K562 (cell line): ENCODE data around the gene HP1BP3. TPM values are rescaled to one million over a fixed set of nuclear protein-coding genes. Genes with fewer than 3 reads are reported as not detected.

Source experiments
- ARID2 ChIP-seq: fragments of 450-650 bp; IDR thresholded peaks from 2 replicates; pipeline ENCODE4 v1.6.1; 2017; ENCODE audit warnings: antibody characterized with exemption, mild to moderate bottlenecking
- ATF4 ChIP-seq: fragments of 450-650 bp; formaldehyde crosslinking; IDR thresholded peaks from 2 replicates; pipeline ENCODE4 v1.4.0; 2022; ENCODE audit warnings: mild to moderate bottlenecking, moderate library complexity
- BRF2 ChIP-seq: IDR thresholded peaks from 3 replicates; pipeline ENCODE4 v1.6.1; 2011; ENCODE audit warnings: borderline replicate concordance, mild to moderate bottlenecking; ENCODE audit not compliant: insufficient read length, insufficient read depth
- CHCHD3 ChIP-seq: fragments of 250-450 bp; sonication (Bioruptor Pico); IDR thresholded peaks from 2 replicates; pipeline ENCODE4 v2.1.2; 2022; ENCODE audit warnings: mild to moderate bottlenecking
- CREB1 ChIP-seq, 2 experiments: sonication (generic) in 1 of 2; formaldehyde crosslinking in 1 of 2; IDR thresholded peaks; 2 replicates each; pipeline versions ENCODE4 v1.6.1 to v1.8.0; 2012 to 2022; ENCODE audit warnings: inconsistent platforms in 1 of 2, mild to moderate bottlenecking in 1 of 2, missing genetic modification reagents in 1 of 2, moderate library complexity in 1 of 2
- EP300 ChIP-seq: IDR thresholded peaks from 2 replicates; pipeline ENCODE4 v1.6.1; 2012; ENCODE audit warnings: low read length, improper control_type of control experiment
- FOXK1 ChIP-seq: sonication (generic); formaldehyde crosslinking; IDR thresholded peaks from 2 replicates; pipeline ENCODE4 v1.8.0; 2022; ENCODE audit warnings: missing genetic modification reagents, mild to moderate bottlenecking, borderline replicate concordance
- FOXK2 ChIP-seq, 2 experiments: fragments of 450-650 bp; IDR thresholded peaks in 1 of 2; conservative IDR thresholded peaks in 1 of 2; 2 replicates each; pipeline ENCODE4 v1.6.1; 2016; ENCODE audit warnings: low read depth in 2 of 2, mild to moderate bottlenecking in 1 of 2
- HOXB6 ChIP-seq: fragments of 250-450 bp; sonication (Bioruptor Pico); IDR thresholded peaks from 2 replicates; pipeline ENCODE4 v1.5.1; 2022; ENCODE audit warnings: mild to moderate bottlenecking, borderline replicate concordance
- IFI16 ChIP-seq: fragments of 250-450 bp; sonication (Bioruptor Pico); IDR thresholded peaks from 2 replicates; pipeline ENCODE4 v2.1.2; 2022; ENCODE audit warnings: mild to moderate bottlenecking, inconsistent platforms
- MEIS2 ChIP-seq: fragments of 450-650 bp; IDR thresholded peaks from 2 replicates; pipeline ENCODE4 v1.6.1; 2014; ENCODE audit warnings: mild to moderate bottlenecking; ENCODE audit not compliant: partially characterized antibody
- PHB2 ChIP-seq: fragments of 450-650 bp; IDR thresholded peaks from 2 replicates; pipeline ENCODE4 v1.6.1; 2017; ENCODE audit warnings: low read depth
- POLR2AphosphoS5 ChIP-seq: IDR thresholded peaks from 2 replicates; pipeline ENCODE4 v1.6.1; 2011; ENCODE audit warnings: mild to moderate bottlenecking, low read depth, low read length, moderate library complexity; ENCODE audit not compliant: control insufficient read depth, insufficient read depth
- POLR2B ChIP-seq: fragments of 450-650 bp; IDR thresholded peaks from 2 replicates; pipeline ENCODE4 v1.6.1; 2018; ENCODE audit warnings: low read depth; ENCODE audit not compliant: partially characterized antibody
- SMARCE1 ChIP-seq: fragments of 450-650 bp; IDR thresholded peaks from 2 replicates; pipeline ENCODE4 v1.7.1; 2016; ENCODE audit warnings: mild to moderate bottlenecking
- STAG1 ChIP-seq: sonication (generic); formaldehyde crosslinking; IDR thresholded peaks from 2 replicates; pipeline ENCODE4 v1.5.0; 2020; ENCODE audit warnings: missing genetic modification reagents, borderline replicate concordance
- TAF7 ChIP-seq: fragments of 450-650 bp; IDR thresholded peaks from 2 replicates; pipeline ENCODE4 v1.6.1; 2016; ENCODE audit warnings: missing genetic modification characterization, missing compliant biosample characterization
- TAF9B ChIP-seq: fragments of 450-650 bp; IDR thresholded peaks from 2 replicates; pipeline ENCODE4 v1.6.1; 2018; ENCODE audit warnings: mild to moderate bottlenecking; ENCODE audit not compliant: partially characterized antibody
- TCFL5 ChIP-seq: fragments of 250-450 bp; sonication (Bioruptor Pico); conservative IDR thresholded peaks from 2 replicates; pipeline ENCODE4 v1.6.1; 2021; ENCODE audit warnings: mild to moderate bottlenecking, moderate library complexity, matching md5 sums
- ZBTB26 ChIP-seq: fragments of 450-650 bp; formaldehyde crosslinking; IDR thresholded peaks from 2 replicates; pipeline ENCODE4 v1.4.0; 2022; ENCODE audit warnings: missing genetic modification characterization
- ZFP1 ChIP-seq: fragments of 450-650 bp; formaldehyde crosslinking; IDR thresholded peaks from 2 replicates; pipeline ENCODE4 v1.4.0; 2020; ENCODE audit warnings: mild to moderate bottlenecking, mixed read lengths
- ZNF175 ChIP-seq: fragments of 200-800 bp; sonication (Bioruptor generic); IDR thresholded peaks from 2 replicates; pipeline ENCODE4 v1.6.1; 2016; ENCODE audit warnings: low read depth, mild to moderate bottlenecking, missing genetic modification characterization, missing compliant biosample characterization
- ZNF561 ChIP-seq: fragments of 450-650 bp; formaldehyde crosslinking; conservative IDR thresholded peaks from 2 replicates; pipeline ENCODE4 v1.4.0; 2020; ENCODE audit warnings: mild to moderate bottlenecking, moderate library complexity
- ZNF57 ChIP-seq: fragments of 450-650 bp; formaldehyde crosslinking; IDR thresholded peaks from 2 replicates; pipeline ENCODE4 v1.4.0; 2020; ENCODE audit warnings: mild to moderate bottlenecking, moderate library complexity
- ZNF764 ChIP-seq: fragments of 250-450 bp; sonication (Bioruptor Pico); IDR thresholded peaks from 2 replicates; pipeline ENCODE4 v1.4.0; 2020; ENCODE audit warnings: low read depth, mild to moderate bottlenecking, moderate library complexity
- polyA plus RNA-seq, 8 experiments: library from polyadenylated mRNA; depleted of rRNA in 4 of 8; stranded (reverse) in 5 of 8; unstranded in 3 of 8; fragments of >200 nt; fragmentation: Nextera tagmentation in 2 of 8; fragmentation: Illumina TruSeq in 1 of 8; extraction: Ambion mirVana in 2 of 8; extraction: Trizol in 1 of 8; gene quantifications; 2 replicates each; pipeline versions ENCODE4 v1.2.1 to v1.2.3, GENCODE V29; 2011 to 2014; ENCODE audit warnings: inconsistent platforms in 1 of 8, missing spikeins in 1 of 8
- total RNA-seq, 7 experiments: library from RNA; depleted of rRNA in 6 of 7; stranded (reverse); fragments of >200 nt in 6 of 7; fragmentation: Illumina TruSeq in 2 of 7; extraction: Trizol in 2 of 7; gene quantifications; 2 replicates each; pipeline versions ENCODE4 v1.2.1 to v1.2.3, GENCODE V29; 2011 to 2021; ENCODE audit warnings: low replicate concordance in 1 of 7

HP1BP3 gene
- total and polyA plus RNA-seq, 9 of the 15 experiments (the other 6 are each of a cell fraction or from before 2014, with no cell fraction given): 57.3 to 513 (median 240) TPM

GRCh38 chr1:20786253-20787028 is 666 bp downstream of the HP1BP3 start (continued):
- peak; percentile 98 for TF ChIP-seq MEIS2
- no peak for TF ChIP-seq BRF2
- TF ChIP-seq IFI16: no peak
- no peak for TF ChIP-seq ZNF57 (CRISPR knock-in tag)
- peak; percentile 89; the same call in 1 of the 2 replicates for TF ChIP-seq FOXK1 (CRISPR knock-in tag)
- TF ChIP-seq CREB1 (IDR thresholded peaks at IDR 0.05): peak; percentile 23
- peak; percentile 44; the same call in 1 of the 2 replicates for TF ChIP-seq CREB1 (CRISPR knock-in tag; IDR thresholded peaks at IDR 0.05)
- 0 out of 2 replicates have a peak, but pooled peaks have one; percentile 28 for TF ChIP-seq ZBTB26
- peak; percentile 28; the same call in 1 of the 2 replicates for TF ChIP-seq STAG1 (CRISPR knock-in tag)
- 0 out of 2 replicates have a peak, but pooled peaks have one; percentile 60 for TF ChIP-seq CHCHD3
- TF ChIP-seq TAF7 (tag): 0 out of 2 replicates have a peak, but pooled peaks have one; percentile 26
- 0 out of 2 replicates have a peak, but pooled peaks have one; percentile 17 for TF ChIP-seq ARID2
- TF ChIP-seq ATF4 (CRISPR knock-in tag): no peak
- no peak for TF ChIP-seq TCFL5 (CRISPR knock-in tag)
- no peak for TF ChIP-seq ZFP1 (CRISPR knock-in tag)
- TF ChIP-seq HOXB6 (CRISPR knock-in tag): no peak
- TF ChIP-seq POLR2AphosphoS5: peak; percentile 84
- TF ChIP-seq SMARCE1: no peak
- no peak for TF ChIP-seq TAF9B
- TF ChIP-seq ZNF764 (CRISPR knock-in tag): no peak
- no peak for TF ChIP-seq EP300
- TF ChIP-seq FOXK2 (conservative IDR thresholded peaks at IDR 0.05 in 1 of 2, IDR thresholded peaks at IDR 0.05 in 1 of 2; ENCODE audit: low read depth in 2 of 2): peak; percentile 72 to 74
- TF ChIP-seq ZNF175 (CRISPR knock-in tag): no peak
- no peak for TF ChIP-seq PHB2
- TF ChIP-seq ZNF561 (CRISPR knock-in tag): no peak
- TF ChIP-seq POLR2B: peak; percentile 91
